ENCODE results near the gene ABCC10.
"Not testable (repeated sequence)": the region's sequence is repeated elsewhere in the genome, so short reads cannot be mapped to it uniquely, and the experiment has no call there.

ABCC10 gene

DNA sequence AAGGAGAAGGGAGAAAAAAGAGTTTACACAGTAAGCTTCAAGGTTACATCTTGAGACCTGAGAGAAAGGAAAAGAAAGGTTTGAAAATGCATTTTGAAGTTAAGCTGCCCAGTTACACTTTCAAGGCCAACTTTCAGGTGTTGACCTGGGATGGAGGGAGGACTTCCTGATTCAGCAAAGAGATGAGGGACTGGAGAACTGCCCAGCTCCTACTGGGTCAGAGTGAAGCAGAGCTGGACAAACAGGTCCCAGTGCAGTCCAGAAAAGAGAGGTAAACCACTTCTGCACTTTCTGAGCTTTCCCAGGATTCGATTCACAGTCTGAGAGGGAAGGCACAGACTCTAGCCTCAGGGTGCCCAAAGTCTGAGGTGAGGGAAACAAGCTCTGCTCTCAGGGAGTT, 44.1 kb downstream of the ABCC10 start:
- DNase-seq, result no peak

DNA sequence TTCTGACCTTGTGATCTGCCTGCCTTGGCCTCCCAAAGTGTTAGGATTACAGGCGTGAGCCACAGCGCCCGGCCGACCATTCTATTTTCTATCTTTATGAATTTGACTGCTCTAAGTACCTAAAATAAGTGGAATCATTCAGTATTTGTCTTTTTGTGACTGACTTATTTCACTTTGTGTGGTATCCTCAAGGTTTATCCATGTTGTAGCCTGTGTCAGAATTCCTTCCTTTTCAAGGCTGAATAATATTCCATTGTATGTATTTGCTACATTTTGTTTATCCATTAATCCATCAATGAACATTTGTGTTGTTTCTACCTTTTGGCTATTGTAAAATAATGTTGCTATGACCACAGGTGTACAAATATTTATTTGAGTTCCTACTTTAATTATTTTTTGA, 45.2 kb downstream of the ABCC10 start:
- no peak for DNase-seq

DNA sequence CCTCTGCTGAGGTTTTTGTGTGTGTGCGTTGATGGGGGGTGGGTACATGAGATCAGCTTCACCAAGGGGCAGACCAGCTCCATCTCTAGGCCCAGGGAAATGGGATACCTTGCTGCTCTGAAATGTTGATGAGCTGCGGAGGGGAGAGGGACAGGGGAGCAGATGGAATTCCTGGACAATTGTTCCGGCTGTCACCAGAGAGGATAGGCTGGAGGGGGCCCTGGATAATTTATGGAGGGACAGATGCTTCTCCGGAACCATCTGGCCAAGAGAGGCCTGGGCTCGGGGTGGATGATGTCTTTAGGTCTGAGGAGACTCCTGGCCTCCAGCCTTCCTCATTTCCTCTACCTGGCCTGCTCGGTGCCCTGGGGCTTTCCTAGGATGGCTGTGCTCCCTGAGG, 48.2 kb downstream of the ABCC10 start:
- DNase-seq, result no peak

DNA sequence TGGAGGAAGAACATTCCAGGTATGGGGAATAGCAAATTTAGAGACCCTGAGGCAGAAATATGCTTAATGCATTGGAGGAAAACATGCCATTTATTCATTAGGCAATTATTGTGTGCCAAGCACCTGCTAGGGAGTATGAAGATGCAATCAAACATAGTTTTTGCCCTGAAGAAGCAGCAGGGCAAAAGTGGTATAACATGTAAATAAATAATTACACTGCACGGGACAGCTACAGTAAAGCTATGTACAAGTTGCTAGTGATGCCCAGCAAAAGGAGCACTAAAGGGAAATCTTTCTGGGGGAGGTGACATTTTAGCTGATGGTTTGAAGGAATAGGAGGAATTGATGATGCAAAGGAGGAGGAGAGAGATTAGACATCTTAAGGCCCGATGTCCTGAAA, 49.4 kb downstream of the ABCC10 start:
- DNase-seq, result no peak

DNA sequence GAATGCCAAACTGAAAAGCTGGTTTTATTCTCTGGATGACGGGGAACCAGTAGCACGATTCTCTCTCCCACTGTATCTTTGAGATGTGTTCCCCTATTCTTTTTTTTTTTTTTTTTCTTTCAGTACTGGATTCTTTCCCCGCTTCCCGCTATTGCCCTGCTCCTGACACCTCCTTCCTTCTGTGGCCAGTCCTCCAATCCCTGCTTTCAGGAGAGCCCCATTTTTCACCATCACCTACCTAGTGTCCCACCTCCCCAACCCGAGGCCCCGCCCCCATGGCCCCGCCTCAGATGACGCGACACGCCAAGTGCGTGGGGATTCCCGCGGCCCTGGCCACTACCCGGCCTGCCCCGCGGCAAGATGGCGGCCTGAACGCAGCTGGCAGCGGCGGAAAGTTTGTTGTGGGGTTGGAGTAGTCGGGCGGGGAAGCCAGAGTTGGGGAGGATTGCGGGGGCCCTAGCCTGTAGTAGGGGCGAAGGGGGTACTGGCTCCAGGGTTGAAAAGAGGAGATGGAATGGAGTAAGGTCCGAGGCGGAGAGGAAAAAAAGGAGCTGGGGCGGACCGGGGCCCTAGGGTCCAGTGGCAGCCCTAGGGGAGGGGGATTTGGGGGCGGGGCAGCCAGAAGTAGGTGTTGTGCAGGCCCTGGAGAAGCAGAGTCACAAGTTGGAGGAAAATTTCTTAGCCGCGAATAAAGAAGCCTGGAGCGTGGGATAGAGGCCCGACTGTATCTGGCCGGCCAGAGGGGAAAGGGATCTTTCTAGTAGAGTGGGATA, 50.1 kb downstream of the ABCC10 start, which contains the start of gene TJAP1:
TSS of gene TJAP1 (plus strand) at position 336 of the 773 bp plus-strand sequence. CDS start 21,432 bp downstream, outside the sequence.
- peak; percentile 53 for DNase-seq

DNA sequence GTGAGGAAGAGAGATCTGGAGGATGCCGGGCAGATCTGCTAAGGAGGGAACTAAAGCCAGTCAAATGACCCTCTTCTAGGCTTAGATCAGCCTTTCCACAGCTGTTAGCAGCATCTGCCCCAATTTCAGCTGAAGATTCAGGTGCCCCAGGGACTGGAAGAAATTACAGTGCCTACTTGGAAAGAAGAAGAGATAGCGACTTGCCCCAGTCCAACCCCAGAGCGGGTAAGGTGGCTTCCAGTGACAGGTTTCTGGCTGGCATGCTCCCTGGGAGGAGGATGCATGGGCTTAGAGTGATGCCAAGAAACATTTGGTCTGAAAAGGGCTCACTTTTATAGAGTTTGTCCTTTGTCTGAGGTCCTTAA, 50.6 kb downstream of the ABCC10 start:
- DNase-seq, result no peak

DNA sequence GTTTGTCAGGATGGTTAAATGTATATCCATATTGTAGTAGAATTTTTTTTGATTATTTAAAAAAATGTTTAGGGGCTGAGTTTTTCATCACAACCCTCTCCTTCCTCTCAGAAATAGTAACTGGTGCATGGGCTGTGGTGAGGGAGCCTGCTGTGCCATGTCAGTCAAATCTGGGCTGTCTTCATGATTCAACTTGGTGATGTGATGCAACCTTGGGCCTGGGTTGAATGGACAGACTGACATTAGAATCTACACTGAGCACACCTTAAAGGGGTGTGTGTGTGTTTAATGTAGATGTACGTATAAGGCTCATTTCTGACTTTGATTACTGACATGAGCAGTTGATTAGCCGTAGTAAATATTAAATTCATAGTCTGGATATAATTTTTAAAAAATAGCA, 53.7 kb downstream of the ABCC10 start:
- no peak for DNase-seq

DNA sequence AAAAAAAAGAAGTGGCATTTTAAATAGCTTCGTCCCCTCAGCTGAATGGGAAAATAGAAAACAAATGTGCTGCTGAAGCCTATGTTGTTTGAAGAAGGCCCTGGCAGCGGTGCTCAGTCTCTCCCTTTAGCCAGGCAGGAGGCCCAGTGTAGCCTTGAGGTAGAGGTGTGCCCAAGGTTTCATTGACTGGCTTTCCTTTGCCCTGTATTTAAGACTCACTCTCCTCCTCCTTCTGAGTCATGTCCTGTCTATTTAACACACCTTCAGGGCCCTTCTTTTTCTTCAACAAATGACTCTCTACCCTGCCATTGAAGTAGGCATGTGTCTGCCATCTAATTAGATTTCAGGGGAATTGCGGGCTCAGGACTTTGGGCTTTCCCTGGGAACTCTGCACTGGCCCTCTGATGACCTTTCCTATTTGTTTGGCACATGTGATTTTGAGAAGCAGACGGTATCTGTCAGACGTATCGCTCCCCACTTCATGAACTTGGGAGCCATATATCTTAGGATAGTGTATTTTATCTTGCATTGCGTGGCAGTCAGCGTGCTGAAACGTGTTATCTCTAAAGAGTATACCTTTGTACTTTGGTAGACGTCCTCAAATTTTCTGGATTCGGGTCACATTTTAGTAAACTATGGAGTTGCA, 54.4 kb downstream of the ABCC10 start:
- no peak for DNase-seq

DNA sequence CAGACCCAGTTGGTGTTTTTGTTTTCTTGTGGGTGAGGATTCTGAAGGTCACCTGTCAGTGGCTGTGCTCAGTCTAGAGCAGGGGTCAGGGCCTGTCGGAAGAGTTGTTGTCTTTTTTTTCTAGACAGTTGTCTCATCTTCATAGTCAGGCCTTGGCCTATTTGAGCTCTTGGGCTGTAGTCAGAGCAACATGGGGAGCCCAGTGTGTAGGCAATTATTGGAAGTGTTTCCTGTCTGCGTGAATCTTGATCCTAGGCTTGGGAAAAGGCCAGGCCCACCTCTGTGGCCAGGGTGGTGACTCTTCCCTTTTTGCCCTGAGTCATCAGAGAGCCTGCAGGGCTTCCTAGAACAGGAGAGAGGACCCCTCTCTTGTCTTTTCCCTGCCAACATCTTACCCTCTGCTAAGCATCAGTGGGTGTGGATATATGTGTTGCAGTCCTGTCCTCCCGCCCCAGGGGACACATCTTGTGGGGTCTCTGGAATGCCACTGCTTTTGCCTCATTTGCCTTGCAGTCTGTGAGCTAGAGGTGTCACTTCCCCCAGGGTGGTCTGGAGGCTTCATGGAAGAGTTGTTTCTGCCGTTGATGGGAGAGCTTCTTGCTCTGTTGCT, 61.4 kb downstream of the ABCC10 start:
- no peak for DNase-seq

DNA sequence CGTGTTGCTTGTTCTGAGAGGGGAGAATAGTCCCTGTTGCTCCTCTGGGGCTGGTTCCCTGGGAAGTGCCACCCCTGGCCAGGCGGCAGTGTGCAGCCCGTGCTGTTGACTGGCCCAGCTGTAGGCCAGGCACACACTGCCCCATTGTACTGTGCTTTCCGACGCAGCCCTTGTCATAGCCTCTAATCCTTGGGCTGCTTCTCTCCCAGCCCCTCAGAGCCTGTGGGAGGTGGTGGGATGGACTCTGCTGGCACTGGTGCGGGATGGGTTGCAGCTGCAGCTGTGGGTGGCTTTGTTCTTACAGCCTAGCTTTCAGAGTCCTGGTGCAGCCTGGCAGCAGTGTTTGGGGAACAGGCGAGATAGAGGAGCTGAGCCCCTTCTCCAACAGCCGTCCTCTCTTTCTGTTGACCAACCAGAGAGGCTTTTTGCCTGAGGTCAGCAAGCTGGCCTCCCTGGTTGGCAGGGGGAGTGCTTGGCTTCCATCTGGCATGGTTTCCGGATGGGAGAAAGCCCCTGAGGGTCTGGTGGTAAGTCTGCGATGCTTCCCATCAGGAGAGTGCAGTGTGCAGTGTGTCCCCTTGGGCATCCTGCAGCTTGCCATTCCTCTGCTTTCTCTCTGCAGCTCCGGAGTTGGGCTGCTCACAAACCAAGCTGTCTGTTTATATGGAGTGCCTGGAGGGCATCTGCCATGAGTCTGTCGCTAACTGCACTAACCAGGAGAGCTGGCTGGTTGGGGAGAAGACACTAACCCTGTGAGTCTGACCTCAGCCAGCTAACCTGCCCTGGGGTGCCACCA, 62.1 kb downstream of the ABCC10 start:
- no peak for DNase-seq

DNA sequence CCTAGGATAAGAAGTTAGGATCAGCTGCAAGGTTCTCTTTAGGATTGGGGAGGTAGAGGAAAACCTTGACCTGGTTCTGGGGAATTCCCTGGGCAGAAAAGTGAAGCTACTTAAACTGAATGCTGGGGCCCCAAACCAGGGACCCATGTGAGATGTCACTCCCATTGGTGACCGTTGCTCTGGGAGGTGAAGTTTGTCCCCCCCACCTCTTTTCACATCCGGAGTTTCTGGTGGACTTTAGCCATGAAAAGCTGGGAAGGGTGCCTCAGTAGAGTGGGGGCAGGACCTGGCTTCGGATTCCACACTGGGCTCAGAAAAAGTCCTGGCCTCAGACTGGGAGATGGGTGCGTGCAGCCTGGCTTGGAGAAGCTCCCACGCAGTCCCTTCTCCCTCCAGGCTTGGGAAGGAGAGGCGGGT, 63.2 kb downstream of the ABCC10 start:
- no peak for DNase-seq

DNA sequence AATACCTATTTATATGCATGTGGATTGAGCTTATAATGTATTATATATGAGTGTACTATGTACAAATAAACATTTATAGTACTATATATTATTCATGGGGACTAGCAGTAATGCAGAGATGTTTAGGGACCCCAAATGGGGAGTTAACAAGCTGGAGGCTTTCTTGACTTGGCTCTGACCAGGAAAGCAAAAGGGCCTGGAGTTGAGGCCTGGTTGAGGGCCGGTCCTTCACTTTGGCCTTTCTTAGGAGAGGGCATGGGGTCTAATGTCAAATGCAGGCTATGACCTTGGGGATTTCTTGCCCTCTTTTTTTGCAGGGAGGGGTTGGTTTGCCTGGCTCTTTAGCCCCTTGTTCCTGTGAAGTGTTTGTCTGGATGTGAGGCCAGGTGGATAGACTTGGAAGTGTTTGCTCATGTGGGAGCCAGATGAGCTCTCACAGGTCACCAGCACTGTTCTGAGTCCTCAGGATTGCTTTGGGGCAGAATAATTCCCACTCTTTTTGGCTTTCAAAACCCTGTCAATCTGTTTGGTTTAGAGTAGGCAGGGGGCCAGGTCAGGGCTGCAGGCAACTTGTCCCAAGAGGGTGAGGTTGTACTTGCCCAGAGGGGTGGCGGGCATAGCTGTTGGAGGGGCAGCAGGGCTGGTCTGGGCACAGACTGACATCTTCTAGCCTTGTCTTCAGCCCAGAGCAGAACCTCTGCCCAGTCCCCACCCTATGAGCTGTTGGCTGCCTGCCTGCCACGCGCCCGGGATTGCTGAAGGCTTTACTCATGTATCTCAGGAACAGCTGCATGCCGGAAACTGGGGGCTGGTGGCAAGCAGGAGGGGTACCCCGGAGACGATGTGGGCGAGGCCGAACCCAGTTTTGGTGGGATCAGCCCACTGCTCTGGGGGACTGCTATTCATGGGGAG, 64.7 kb downstream of the ABCC10 start:
- DNase-seq, result no peak

DNA sequence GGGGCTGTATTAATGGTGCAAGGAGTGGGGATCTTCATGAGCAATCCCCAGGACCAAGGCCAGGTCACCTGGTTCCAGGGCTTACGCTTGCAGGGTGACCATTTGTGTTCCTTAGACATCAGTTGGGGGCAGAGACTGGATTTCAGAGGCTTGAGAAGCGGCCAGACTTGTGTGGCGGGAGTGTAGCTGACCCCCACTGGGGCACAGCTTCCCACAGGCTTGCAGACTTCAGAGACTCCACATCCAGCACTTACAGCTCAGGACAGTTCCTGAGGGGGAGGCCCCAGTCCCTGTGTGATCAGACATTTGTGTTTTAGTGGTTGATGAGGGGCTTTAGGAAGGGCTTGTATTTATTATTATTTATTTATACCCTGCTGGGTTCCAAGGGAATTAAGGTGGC, 65.3 kb downstream of the ABCC10 start:
- no peak for DNase-seq

DNA sequence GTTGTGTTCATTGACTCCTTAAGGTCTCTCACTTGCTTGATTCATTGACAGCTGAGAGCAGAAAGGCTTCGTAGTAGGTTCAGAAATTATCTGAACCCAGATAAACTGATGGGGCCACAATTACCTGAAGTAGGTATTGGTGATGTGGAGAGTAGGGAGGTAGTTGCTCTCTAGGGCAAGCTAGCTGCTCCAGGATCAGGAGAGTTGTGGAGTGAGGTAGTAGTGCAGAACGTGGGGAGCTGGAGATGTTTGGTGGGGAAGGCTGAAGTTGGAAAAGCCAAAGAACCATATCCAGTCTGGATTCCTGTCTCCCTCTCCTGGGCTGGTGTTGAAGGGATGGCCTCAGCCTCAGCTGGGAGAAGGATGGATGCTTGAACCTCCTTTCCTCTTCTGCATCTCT, 65.9 kb downstream of the ABCC10 start:
- no peak for DNase-seq

DNA sequence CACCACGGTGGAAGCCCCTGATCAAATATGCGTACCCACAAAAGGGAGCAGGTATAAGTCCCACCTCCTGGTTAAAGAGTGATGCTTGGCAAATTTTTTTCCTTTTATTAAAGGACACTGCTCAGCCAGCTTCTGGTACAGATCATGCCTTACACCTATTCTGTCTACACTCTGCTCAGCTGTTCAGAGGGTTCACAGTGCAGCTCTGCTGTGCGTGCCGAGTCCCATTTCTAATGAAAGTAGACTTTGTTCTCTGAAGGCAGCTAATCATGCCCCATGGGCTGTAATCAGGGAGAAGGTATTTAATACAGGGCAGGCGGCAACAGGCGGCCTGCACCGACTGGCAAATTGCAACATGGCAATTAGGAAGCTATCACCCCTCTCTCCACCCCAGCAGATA, 66.5 kb downstream of the ABCC10 start:
- no peak for DNase-seq

DNA sequence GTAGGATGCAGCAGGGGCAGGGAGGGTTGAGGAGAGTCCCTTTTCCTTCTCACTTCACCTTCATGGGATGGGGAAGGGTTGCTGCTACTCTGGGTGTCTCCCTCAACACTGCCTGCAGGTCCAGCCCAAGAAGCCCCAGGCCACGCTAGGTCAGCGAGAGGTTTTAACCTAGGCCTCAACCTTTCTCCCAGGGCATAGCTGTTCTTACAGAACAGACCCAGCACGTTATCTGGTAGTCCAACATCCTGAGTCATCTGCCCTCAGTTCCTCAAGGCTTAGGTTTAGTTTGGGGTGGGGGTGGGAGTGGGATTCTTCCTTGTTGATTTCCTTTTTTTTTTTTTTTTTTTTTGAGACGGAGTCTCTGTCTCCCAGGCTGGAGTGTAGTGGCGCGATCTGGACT, 67.0 kb downstream of the ABCC10 start:
- no peak for DNase-seq

DNA sequence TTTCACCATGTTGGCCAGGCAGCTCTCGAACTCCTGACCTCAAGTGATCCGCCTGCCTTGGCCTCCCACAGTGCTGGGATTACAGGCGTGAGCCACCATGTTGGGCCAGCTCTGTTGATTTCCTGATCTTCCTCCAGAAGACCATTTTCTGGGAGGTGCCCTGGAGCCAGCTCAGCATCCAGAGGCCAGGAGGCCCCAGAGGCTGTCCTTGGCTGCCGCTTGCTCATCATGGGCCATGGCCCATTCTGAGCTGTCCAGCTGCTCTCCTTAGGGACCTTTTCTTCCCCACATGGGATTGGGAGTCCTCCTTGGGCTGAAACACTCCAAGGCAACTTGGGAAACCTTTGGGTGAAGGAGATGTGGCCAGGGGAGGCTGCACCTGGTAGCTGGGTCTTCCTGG, 67.4 kb downstream of the ABCC10 start:
- DNase-seq, result no peak

DNA sequence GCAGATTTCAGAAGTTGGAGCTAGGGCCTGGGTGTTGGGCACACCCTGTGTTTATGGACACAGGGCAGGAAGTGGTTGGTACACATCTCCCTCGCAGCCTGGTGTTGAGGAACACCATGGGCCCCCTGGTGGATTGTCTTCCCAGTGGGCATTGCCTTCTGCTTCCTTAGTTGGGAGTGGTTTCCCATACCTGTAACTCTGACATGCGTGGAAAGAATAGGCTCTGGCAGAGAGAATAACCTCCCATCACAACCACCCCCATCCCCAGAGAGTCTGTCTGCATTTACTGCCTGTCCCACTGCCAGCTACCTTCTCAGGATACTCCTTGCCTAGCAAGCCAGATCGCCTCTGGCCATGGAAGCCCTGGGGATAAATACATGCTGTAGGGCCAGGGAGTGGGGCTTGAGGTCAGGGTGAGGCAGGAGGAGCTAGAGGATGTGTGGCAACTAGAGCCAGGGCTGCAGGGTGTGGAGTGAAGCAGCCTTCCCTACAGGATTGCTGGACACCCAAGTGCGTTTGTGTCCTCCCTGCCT, 68.1 kb downstream of the ABCC10 start:
- DNase-seq, result no peak

DNA sequence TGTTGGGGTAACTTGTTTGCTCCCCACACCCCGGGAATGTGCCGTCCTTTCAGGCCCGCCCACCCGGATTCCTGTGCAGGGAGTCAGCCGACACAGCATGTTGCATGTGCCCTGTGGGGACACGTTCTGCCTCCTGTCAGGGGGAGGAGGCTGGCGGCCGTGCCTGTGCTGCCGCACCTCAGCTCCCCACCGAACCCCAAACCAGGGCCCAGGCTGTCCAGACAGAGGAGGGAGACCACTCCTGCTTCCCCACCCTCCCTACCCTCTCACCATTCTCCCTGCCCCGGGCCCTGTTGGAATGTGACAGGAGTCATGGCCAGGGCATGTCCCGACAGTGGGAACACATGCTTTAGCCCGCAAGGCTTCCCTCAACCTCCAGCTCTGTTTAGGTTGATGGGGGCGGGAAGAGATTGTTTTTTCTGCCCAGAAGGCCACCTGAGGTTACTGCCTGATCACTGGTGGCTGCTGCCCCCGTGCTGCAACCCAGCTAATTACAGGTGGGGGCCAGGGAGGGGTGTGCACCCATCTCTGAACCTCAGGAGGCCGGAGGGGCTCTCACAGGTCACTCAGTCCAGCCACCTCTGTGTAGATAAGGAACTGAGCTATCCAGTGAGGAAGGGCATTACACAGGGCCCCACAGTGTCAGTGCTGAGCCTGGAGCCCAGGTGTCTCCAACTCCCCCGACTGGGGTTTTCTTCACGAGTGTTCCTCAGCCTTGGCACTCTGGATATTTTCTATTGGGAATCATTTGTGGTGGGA, 69.2 kb downstream of the ABCC10 start:
- DNase-seq, result no peak

DNA sequence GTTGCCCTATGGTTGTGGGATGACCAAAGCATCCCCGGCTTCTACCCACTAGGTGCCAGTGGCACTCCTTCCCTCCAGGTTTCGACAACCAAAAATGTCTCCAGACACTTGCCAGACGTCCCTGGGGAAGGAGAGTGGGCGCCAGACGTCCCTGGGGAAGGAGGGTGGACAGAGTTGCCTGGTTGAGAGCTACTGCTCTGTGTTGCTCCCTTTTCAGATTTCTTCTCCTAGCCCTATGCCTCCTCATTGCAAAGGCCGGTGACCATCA, 69.7 kb downstream of the ABCC10 start:
- no peak for DNase-seq

DNA sequence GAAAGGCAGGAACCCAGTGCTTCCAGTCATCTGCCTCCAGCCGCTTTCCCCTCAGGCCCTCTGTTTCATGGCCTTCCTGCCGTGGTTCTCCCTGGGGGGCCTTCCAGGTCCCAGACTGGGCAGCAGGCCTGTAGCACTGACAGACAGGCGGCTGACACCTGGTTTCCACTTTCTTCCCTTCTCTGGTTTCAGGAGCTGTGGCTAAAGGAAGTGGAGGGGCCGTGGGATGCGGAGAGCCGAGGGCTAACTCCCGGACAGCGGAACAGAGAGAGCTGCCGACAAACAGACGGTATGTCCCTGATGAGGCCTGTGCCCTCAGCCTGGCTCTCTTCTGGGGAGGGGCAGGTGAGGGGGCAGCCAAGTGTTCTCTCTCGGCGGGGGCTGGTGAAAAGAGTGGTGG, 70.3 kb downstream of the ABCC10 start:
- DNase-seq, result no peak

DNA sequence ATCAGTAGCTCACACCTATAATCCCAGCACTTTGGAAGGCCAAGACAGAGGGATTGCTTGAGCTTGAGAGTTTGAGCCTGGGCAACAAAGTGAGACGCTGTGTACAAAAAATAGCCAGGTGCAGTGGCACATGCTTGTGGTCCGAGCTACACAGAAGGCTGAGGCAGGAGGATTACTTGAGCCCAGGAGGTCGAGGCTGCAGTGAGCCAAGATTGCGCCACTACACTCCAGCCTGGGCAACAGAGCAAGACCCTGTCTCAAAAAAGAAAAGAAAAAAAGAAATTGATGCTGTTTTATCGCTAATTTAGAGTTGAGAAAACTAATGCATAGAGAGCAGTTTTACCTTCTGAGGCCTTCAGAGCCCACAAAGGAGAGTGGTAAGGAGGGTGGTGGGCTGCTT, 71.0 kb downstream of the ABCC10 start:
- not testable (repeated sequence) for DNase-seq
